Measurements from ENCODE around the gene SGMS1.

DNA sequence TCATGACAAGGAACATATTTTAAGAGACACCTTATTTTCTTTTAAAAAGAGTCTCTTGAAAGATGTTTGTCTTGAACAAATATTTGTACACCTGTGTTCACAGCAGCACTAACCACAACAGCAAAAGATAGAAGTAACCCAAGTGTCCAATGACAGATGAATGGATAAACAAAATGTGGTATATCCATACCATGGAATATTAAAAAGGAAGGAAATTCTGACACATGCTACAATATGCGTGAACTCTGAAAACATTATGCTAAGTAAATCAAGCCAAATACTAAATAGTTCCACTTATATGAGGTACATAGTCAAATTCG lies 17.8 kb downstream of the SGMS1 start:
- TF ChIP-seq, protein P1, sequence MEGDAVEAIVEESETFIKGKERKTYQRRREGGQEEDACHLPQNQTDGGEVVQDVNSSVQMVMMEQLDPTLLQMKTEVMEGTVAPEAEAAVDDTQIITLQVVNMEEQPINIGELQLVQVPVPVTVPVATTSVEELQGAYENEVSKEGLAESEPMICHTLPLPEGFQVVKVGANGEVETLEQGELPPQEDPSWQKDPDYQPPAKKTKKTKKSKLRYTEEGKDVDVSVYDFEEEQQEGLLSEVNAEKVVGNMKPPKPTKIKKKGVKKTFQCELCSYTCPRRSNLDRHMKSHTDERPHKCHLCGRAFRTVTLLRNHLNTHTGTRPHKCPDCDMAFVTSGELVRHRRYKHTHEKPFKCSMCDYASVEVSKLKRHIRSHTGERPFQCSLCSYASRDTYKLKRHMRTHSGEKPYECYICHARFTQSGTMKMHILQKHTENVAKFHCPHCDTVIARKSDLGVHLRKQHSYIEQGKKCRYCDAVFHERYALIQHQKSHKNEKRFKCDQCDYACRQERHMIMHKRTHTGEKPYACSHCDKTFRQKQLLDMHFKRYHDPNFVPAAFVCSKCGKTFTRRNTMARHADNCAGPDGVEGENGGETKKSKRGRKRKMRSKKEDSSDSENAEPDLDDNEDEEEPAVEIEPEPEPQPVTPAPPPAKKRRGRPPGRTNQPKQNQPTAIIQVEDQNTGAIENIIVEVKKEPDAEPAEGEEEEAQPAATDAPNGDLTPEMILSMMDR (IDR thresholded peaks at IDR 0.05) = no peak
- no peak for TF ChIP-seq POLR2A (IDR thresholded peaks at IDR 0.05)
